SK-N-SH (cell line): Measurements from ENCODE around the gene LVRN.

Source experiments
- JUND ChIP-seq: IDR thresholded peaks from 2 replicates; pipeline ENCODE4 v1.4.0; 2012
- POLR2AphosphoS5 ChIP-seq: IDR thresholded peaks from 2 replicates; pipeline ENCODE4 v1.6.1; 2012; ENCODE audit warnings: low read depth, low read length
- RFX5 ChIP-seq: IDR thresholded peaks from 2 replicates; pipeline ENCODE4 v1.6.1; 2012; ENCODE audit warnings: mild to moderate bottlenecking, improper control_type of control experiment, low read length
- TCF12 ChIP-seq: IDR thresholded peaks from 2 replicates; pipeline ENCODE4 v1.4.0; 2012
- TF ChIP-seq, protein P1 (sequence below): fragments of 200-600 bp; sonication (generic); IDR thresholded peaks from 2 replicates; pipeline ENCODE4 v1.6.1; 2017; ENCODE audit warnings: antibody characterized with exemption, mild to moderate bottlenecking, moderate library complexity

DNA sequence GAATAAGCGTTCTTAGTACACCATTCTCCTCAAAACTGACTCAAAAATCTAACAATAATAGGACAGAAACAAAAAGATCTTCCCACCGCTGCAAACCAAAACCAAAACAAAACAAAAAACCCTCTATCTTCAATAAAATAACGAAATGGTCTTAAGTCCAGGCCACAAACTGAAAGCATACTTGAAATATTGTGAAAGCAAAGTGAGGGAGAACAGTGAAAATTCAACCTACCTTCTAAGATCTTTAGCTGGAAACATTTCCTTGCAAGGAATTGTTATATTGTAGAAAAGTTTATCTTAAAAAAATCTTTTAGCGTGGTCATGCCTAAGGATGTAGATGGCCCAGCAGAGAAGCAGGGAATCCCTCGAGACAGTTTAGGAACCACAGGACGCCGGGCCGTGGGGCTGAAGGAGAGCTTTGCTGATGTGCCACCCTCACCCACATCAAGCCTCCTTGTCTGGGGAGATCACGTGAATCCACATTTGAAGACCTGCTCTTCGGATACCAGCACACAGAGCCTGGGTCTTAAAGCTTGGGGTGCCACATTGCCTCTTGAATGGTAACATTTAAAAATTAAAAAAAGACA lies 27.8 kb upstream of the LVRN start:
- TF ChIP-seq, protein P1, sequence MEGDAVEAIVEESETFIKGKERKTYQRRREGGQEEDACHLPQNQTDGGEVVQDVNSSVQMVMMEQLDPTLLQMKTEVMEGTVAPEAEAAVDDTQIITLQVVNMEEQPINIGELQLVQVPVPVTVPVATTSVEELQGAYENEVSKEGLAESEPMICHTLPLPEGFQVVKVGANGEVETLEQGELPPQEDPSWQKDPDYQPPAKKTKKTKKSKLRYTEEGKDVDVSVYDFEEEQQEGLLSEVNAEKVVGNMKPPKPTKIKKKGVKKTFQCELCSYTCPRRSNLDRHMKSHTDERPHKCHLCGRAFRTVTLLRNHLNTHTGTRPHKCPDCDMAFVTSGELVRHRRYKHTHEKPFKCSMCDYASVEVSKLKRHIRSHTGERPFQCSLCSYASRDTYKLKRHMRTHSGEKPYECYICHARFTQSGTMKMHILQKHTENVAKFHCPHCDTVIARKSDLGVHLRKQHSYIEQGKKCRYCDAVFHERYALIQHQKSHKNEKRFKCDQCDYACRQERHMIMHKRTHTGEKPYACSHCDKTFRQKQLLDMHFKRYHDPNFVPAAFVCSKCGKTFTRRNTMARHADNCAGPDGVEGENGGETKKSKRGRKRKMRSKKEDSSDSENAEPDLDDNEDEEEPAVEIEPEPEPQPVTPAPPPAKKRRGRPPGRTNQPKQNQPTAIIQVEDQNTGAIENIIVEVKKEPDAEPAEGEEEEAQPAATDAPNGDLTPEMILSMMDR = no peak
- no peak for TF ChIP-seq RFX5
- no peak for TF ChIP-seq TCF12
- no peak for TF ChIP-seq JUND
- no peak for TF ChIP-seq POLR2AphosphoS5
